GM23338 (cell line): ENCODE results near the gene RAD51. TPM values are rescaled to one million over a fixed set of nuclear protein-coding genes. Genes with fewer than 3 reads are reported as not detected.

ENCODE experiments used
- ATAC-seq: fragments of 200-7000 bp; cut with Tn5 transposase; 3 replicates; pipeline ENCODE4 v1.9.1; 2020
- DNase-seq: peaks from one replicate; pipeline ENCODE4 v3.0.0-alpha.2; 2015; ENCODE audit warnings: low spot score
- H2AFZ ChIP-seq: fragments of 200-600 bp; sonication (generic); 2 replicates; pipeline ENCODE4 v1.8.0; 2016; ENCODE audit warnings: antibody characterized with exemption, mild to moderate bottlenecking, moderate library complexity
- H3F3A ChIP-seq: fragments of 200-600 bp; sonication (generic); replicated peaks from 2 replicates; pipeline ENCODE4 v1.8.0; 2017; ENCODE audit warnings: antibody characterized with exemption, mixed run types, low read depth
- H3K27ac ChIP-seq: fragments of 200-600 bp; sonication (generic); 2 replicates; pipeline ENCODE4 v1.6.1; 2016; ENCODE audit warnings: low read depth
- H3K27me3 ChIP-seq: fragments of 200-600 bp; sonication (generic); 2 replicates; pipeline ENCODE4 v1.8.0; 2016; ENCODE audit warnings: mild to moderate bottlenecking, mixed run types, moderate library complexity; ENCODE audit not compliant: insufficient read depth
- H3K36me3 ChIP-seq: fragments of 200-600 bp; sonication (generic); 2 replicates; pipeline ENCODE4 v1.8.0; 2016; ENCODE audit warnings: mild to moderate bottlenecking; ENCODE audit not compliant: insufficient read depth
- H3K4me1 ChIP-seq: fragments of 200-600 bp; sonication (generic); 2 replicates; pipeline ENCODE4 v1.8.0; 2016; ENCODE audit warnings: mild to moderate bottlenecking, moderate library complexity; ENCODE audit not compliant: insufficient read depth
- H3K4me2 ChIP-seq: fragments of 200-600 bp; sonication (generic); 2 replicates; pipeline ENCODE4 v1.7.1; 2017; ENCODE audit warnings: mixed run types
- H3K4me3 ChIP-seq: fragments of 200-600 bp; sonication (generic); 2 replicates; pipeline ENCODE4 v1.6.1; 2016; ENCODE audit warnings: mixed run types
- H3K79me2 ChIP-seq: fragments of 200-600 bp; sonication (generic); replicated peaks from 2 replicates; pipeline ENCODE4 v1.8.0; 2017; ENCODE audit warnings: mild to moderate bottlenecking; ENCODE audit not compliant: insufficient read depth
- H3K9me2 ChIP-seq: fragments of 200-600 bp; sonication (generic); 2 replicates; pipeline ENCODE4 v1.8.0; 2017; ENCODE audit not compliant: insufficient read depth
- H4K20me1 ChIP-seq: fragments of 200-600 bp; sonication (generic); replicated peaks from 2 replicates; pipeline ENCODE4 v1.8.0; 2017; ENCODE audit warnings: mild to moderate bottlenecking; ENCODE audit not compliant: insufficient read depth
- H3K27ac Mint-ChIP-seq: 2 replicates; pipeline ENCODE4 v1.8.0; 2020; ENCODE audit warnings: inconsistent platforms, mild to moderate bottlenecking, moderate library complexity, mixed read lengths
- H3K27me3 Mint-ChIP-seq: 3 replicates; pipeline ENCODE4 v1.8.0; 2022; ENCODE audit warnings: low read depth, mild to moderate bottlenecking, moderate library complexity, mixed read lengths, inconsistent platforms; ENCODE audit not compliant: insufficient read depth, poor library complexity
- H3K36me3 Mint-ChIP-seq: 3 replicates; pipeline ENCODE4 v1.8.0; 2021; ENCODE audit warnings: low read depth, mild to moderate bottlenecking, inconsistent platforms, moderate library complexity, mixed read lengths
- H3K4me1 Mint-ChIP-seq: 3 replicates; pipeline ENCODE4 v1.8.0; 2020; ENCODE audit warnings: mild to moderate bottlenecking, inconsistent platforms, mixed read lengths
- H3K4me3 Mint-ChIP-seq: 3 replicates; pipeline ENCODE4 v1.8.0; 2021; ENCODE audit warnings: moderate library complexity, mild to moderate bottlenecking, inconsistent platforms, mixed read lengths
- H3K9me3 Mint-ChIP-seq: 3 replicates; pipeline ENCODE4 v1.8.0; 2020; ENCODE audit warnings: moderate library complexity, mild to moderate bottlenecking, inconsistent platforms, mixed read lengths
- CREB1 ChIP-seq: fragments of 250-450 bp; sonication (Bioruptor Pico); IDR thresholded peaks from 2 replicates; pipeline ENCODE4 v1.5.0; 2020; ENCODE audit warnings: low read depth, mild to moderate bottlenecking, moderate library complexity
- EZH2 ChIP-seq: fragments of 200-600 bp; sonication (generic); IDR thresholded peaks from one replicate; pipeline ENCODE4 v1.8.0; 2017; ENCODE audit warnings: antibody characterized with exemption, mild to moderate bottlenecking, low read depth; ENCODE audit not compliant: unreplicated experiment
- EZH2phosphoT487 ChIP-seq: fragments of 200-600 bp; sonication (generic); IDR thresholded peaks from one replicate; pipeline ENCODE4 v1.8.1; 2018; ENCODE audit warnings: antibody characterized with exemption; ENCODE audit not compliant: unreplicated experiment
- JUNB ChIP-seq: IDR thresholded peaks from one replicate; pipeline ENCODE4 v1.6.1; 2016; ENCODE audit warnings: antibody characterized with exemption; ENCODE audit not compliant: unreplicated experiment
- NANOG ChIP-seq: IDR thresholded peaks from 2 replicates; pipeline ENCODE4 v1.6.1; 2016; ENCODE audit warnings: antibody characterized with exemption, borderline replicate concordance
- POLR2AphosphoS5 ChIP-seq: IDR thresholded peaks from 2 replicates; pipeline ENCODE4 v1.6.1; 2016; ENCODE audit warnings: antibody characterized with exemption, low read depth
- STAT1 ChIP-seq: IDR thresholded peaks from one replicate; pipeline ENCODE4 v1.6.1; 2016; ENCODE audit warnings: antibody characterized with exemption; ENCODE audit not compliant: unreplicated experiment
- ZNF114 ChIP-seq: fragments of 250-450 bp; sonication (Bioruptor Pico); IDR thresholded peaks from 2 replicates; pipeline ENCODE4 v1.5.0; 2020; ENCODE audit warnings: mild to moderate bottlenecking, moderate library complexity
- ZNF331 ChIP-seq: fragments of 250-450 bp; sonication (Bioruptor Pico); IDR thresholded peaks from 2 replicates; pipeline ENCODE4 v1.5.0; 2020; ENCODE audit warnings: low read depth, mild to moderate bottlenecking, moderate library complexity
- polyA plus RNA-seq: library from polyadenylated mRNA; unstranded; fragments of >200 nt; fragmentation: Nextera tagmentation; extraction: Ambion mirVana; gene quantifications from 2 replicates; pipeline ENCODE4 v1.2.1, GENCODE V29; 2016
- total RNA-seq: library from RNA; depleted of rRNA; stranded (reverse); fragments of >200 nt; shearing (Covaris generic); gene quantifications from 2 replicates; pipeline ENCODE4 v1.2.3, GENCODE V29; 2014
- TF ChIP-seq, protein P1 (sequence below): IDR thresholded peaks from 2 replicates; pipeline ENCODE4 v1.6.1; 2016; ENCODE audit warnings: antibody characterized with exemption
- TF ChIP-seq, protein P2 (sequence below): IDR thresholded peaks from one replicate; pipeline ENCODE4 v1.6.1; 2018; ENCODE audit warnings: antibody characterized with exemption; ENCODE audit not compliant: unreplicated experiment

Gene RAD51
- total and polyA plus RNA-seq, 2 experiments from 2014 or later: 20.3 to 26.2 TPM

DNA sequence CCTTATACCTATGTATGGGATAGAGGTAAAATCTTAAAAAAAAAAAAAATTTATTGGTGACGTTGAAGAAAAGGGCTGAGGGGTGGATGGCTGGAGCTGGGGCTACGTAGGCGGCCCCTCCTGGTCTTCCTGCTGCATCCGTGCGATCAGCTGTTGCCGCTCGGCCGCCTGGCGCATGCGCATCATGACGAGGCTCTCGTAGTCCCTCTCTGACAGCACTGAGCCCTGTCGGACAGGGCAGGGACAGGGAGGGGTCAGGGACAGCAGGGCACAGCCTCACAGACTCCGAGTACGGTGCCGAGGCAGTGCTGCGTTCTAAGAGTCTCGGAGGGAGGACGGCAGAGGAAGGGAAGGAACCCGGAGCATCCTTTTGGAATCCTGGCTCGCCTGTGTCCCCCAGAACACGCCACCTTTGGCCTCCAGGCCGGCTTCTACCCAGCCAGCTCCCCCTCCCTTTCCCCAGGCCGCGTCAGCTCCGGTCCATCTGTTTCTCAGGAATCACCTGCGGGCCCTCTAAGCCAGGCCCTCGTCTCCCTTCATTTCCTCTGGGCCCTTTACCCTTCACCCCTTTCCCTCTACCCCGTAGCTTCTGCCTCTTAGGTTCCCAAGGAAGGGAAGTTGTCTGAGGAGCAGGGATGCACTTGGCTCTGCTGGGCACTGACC lies 73.0 kb downstream of the RAD51 start:
- no peak overlapping the region for H3K4me3 ChIP-seq
- peaks cover 17% of the 10 kb centered on the region for H3K4me1 ChIP-seq
- H4K20me1 ChIP-seq: no peaks in the 10 kb centered on the region
- no peak for DNase-seq
- no peak overlapping the region for H3K4me2 ChIP-seq
- no peaks in the 10 kb centered on the region for H3K36me3 ChIP-seq
- Mint-ChIP-seq H3K4me3 (no peak overlapping the region), H3K36me3 (no peaks in the 10 kb centered on the region), H3K27me3 (peaks cover 25% of the 10 kb centered on the region), H3K9me3 (no peaks in the 10 kb centered on the region), H3K4me1 (peaks cover 39% of the 10 kb centered on the region), H3K27ac (no peak overlapping the region)
- no peak for TF ChIP-seq NANOG
- TF ChIP-seq CREB1 (CRISPR knock-in tag): no peak
- TF ChIP-seq, protein P1, sequence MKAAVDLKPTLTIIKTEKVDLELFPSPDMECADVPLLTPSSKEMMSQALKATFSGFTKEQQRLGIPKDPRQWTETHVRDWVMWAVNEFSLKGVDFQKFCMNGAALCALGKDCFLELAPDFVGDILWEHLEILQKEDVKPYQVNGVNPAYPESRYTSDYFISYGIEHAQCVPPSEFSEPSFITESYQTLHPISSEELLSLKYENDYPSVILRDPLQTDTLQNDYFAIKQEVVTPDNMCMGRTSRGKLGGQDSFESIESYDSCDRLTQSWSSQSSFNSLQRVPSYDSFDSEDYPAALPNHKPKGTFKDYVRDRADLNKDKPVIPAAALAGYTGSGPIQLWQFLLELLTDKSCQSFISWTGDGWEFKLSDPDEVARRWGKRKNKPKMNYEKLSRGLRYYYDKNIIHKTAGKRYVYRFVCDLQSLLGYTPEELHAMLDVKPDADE: no peak
- no peak for TF ChIP-seq ZNF114 (CRISPR knock-in tag)
- no peak for TF ChIP-seq JUNB
- TF ChIP-seq, protein P2, sequence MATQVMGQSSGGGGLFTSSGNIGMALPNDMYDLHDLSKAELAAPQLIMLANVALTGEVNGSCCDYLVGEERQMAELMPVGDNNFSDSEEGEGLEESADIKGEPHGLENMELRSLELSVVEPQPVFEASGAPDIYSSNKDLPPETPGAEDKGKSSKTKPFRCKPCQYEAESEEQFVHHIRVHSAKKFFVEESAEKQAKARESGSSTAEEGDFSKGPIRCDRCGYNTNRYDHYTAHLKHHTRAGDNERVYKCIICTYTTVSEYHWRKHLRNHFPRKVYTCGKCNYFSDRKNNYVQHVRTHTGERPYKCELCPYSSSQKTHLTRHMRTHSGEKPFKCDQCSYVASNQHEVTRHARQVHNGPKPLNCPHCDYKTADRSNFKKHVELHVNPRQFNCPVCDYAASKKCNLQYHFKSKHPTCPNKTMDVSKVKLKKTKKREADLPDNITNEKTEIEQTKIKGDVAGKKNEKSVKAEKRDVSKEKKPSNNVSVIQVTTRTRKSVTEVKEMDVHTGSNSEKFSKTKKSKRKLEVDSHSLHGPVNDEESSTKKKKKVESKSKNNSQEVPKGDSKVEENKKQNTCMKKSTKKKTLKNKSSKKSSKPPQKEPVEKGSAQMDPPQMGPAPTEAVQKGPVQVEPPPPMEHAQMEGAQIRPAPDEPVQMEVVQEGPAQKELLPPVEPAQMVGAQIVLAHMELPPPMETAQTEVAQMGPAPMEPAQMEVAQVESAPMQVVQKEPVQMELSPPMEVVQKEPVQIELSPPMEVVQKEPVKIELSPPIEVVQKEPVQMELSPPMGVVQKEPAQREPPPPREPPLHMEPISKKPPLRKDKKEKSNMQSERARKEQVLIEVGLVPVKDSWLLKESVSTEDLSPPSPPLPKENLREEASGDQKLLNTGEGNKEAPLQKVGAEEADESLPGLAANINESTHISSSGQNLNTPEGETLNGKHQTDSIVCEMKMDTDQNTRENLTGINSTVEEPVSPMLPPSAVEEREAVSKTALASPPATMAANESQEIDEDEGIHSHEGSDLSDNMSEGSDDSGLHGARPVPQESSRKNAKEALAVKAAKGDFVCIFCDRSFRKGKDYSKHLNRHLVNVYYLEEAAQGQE: no peak
- H3K79me2 ChIP-seq: no peaks in the 10 kb centered on the region
- H2AFZ ChIP-seq: no peak overlapping the region
- H3F3A ChIP-seq: peaks cover 15% of the 10 kb centered on the region
- H3K27ac ChIP-seq: no peak overlapping the region
- no peak for ATAC-seq
- 0 out of 2 replicates have a peak, but pooled peaks cover 4% of the 10 kb centered on the region for H3K27me3 ChIP-seq
- no peaks in the 10 kb centered on the region for H3K9me2 ChIP-seq

DNA sequence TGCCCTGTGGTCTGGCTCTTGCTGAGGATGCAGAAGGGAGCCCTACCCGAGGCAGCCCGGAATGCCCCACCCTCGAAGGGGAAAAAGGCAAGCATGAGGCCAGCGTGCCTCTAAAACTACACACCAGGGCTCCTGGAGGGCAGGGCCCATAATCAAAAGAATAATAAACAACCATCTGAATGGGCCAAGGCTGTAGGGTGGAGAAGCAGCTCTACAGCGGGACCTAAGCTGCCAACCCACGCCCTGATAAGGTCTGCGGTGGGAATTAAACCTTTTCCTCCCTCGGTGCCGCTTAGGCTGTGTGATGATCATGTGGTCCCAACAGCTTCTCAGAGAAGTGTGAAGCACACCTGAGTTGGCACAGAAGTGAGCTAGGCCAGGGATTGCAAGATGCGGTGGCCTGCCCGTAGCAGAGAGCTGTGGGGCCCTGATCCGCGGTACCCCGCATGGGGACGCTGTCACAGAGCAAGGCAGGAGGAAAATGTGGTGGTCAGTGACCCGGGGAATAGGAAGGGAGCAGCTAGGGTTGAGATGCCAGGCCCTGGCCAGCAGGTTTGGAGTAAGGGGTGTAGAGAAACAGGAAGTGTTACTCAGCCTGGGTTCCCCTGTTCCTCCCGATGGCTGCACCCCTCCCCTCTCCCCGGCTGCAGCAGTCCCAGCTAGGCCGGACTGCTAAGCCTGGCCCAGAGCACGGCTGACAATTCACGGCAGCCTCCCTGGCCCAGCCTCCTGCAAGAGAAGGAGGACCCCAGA lies 73.7 kb downstream of the RAD51 start:
- H3K27me3 Mint-ChIP-seq: peaks cover 18% of the 10 kb centered on the region
- no peak overlapping the region for H2AFZ ChIP-seq
- H4K20me1 ChIP-seq: no peaks in the 10 kb centered on the region
- peaks cover 11% of the 10 kb centered on the region for H3F3A ChIP-seq
- DNase-seq (no peak), ATAC-seq (no peak)
- no peaks in the 10 kb centered on the region for H3K36me3 ChIP-seq
- no peak overlapping the region for H3K4me2 ChIP-seq
- no peak overlapping the region for H3K4me3 ChIP-seq
- no peak overlapping the region for H3K27ac ChIP-seq
- no peak overlapping the region for H3K27ac Mint-ChIP-seq
- no peaks in the 10 kb centered on the region for H3K9me2 ChIP-seq
- no peaks in the 10 kb centered on the region for H3K9me3 Mint-ChIP-seq
- peaks cover 15% of the 10 kb centered on the region for H3K4me1 ChIP-seq
- no peak overlapping the region; the same call in 2 of the 3 replicates for H3K4me3 Mint-ChIP-seq
- H3K36me3 Mint-ChIP-seq: no peaks in the 10 kb centered on the region
- no peaks in the 10 kb centered on the region for H3K27me3 ChIP-seq
- H3K79me2 ChIP-seq: no peaks in the 10 kb centered on the region
- H3K4me1 Mint-ChIP-seq: peaks cover 39% of the 10 kb centered on the region
- TF ChIP-seq NANOG (no peak), ZNF331 (no peak), JUNB (no peak), EZH2 (no peak), POLR2AphosphoS5 (no peak), STAT1 (no peak), EZH2phosphoT487 (no peak)
- TF ChIP-seq, protein P2: no peak
- TF ChIP-seq, protein P1: no peak
